ENCODE data around the gene FKBP1A.

FKBP1A gene

DNA sequence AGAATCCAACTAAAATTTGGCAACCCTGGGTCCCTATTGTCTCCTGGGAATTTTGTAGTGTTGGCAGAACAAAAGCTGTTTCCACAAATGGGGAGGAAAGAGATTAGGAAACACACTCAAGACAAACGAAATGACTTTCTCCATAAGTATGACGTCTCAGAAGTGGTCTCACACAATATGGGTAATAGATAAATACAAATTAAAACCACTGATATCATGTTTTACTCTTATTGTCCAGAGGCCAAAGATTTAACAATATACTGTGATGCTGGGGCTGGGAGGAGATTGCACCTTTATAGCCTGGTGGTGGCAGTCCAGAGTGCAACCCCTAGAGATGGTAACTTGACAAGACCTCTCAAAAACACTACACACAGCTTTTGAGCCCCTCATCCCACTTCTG lies 18.6 kb downstream of the FKBP1A start:
- no peak overlapping the region for H3K23ac ChIP-seq (ENCODE audit: low read length)
- no peak overlapping the region for H3K4ac ChIP-seq (ENCODE audit: low read depth, low read length)
- DNase-seq = no peak
- peaks cover 5% of the 10 kb centered on the region for H3K79me1 ChIP-seq (ENCODE audit: low read length)
- no peaks in the 10 kb centered on the region for H3K9me3 ChIP-seq (ENCODE audit: insufficient read depth, low read depth, low read length)
- H3K4me3 ChIP-seq (ENCODE audit: low read depth, low read length) = no peak overlapping the region
- no peak overlapping the region for H2BK120ac ChIP-seq (ENCODE audit: insufficient read depth, low read length, poor library complexity)
- no peak overlapping the region for H4K91ac ChIP-seq (ENCODE audit: low read depth, low read length)
- H3K18ac ChIP-seq (ENCODE audit: low read length) = no peak overlapping the region
- no peak overlapping the region for H4K8ac ChIP-seq (ENCODE audit: low read depth, low read length)
- H2BK5ac ChIP-seq (ENCODE audit: low read depth, low read length, poor library complexity) = no peak overlapping the region
- no peak overlapping the region for H3K9ac ChIP-seq (ENCODE audit: low read length)
- H2AFZ ChIP-seq (ENCODE audit: insufficient read depth, low read length, poor library complexity) = no peak overlapping the region
- H3K4me2 ChIP-seq (ENCODE audit: low read length) = no peak overlapping the region
- H3K36me3 ChIP-seq (ENCODE audit: control insufficient read depth in 1 of 2, insufficient read depth in 2 of 2, low read length in 2 of 2) = peaks cover 18 to 26% of the 10 kb centered on the region in 2 experiments
- no CpG with 5 or more reads among the region's 2 CpGs for WGBS (ENCODE audit: extremely low coverage, insufficient coverage, insufficient read length)
- H4K12ac ChIP-seq (ENCODE audit: low read depth, low read length) = no peak overlapping the region
- H3K27me3 ChIP-seq (ENCODE audit: insufficient read depth, low read length) = no peaks in the 10 kb centered on the region
- no peak overlapping the region for H2BK12ac ChIP-seq (ENCODE audit: low read length)
- H3K79me2 ChIP-seq (ENCODE audit: control insufficient read depth, insufficient read depth, low read length, poor library complexity) = peaks cover 6% of the 10 kb centered on the region
- H3K27ac ChIP-seq (ENCODE audit: low read depth, low read length) = no peak overlapping the region
- no peak overlapping the region for H2AK5ac ChIP-seq (ENCODE audit: low read length)
- H3K4me1 ChIP-seq (ENCODE audit: control insufficient read depth in 1 of 2, insufficient read depth in 2 of 2, low read length in 2 of 2) = peaks cover 16 to 23% of the 10 kb centered on the region in 2 experiments
- no peak overlapping the region for H3K14ac ChIP-seq (ENCODE audit: low read length)

GRCh38 chr20:1373614-1374013 lies 19.2 kb downstream of the FKBP1A start:
- Histone ChIP-seq H3K14ac (ENCODE audit: low read length) (no peak overlapping the region), H3K18ac (ENCODE audit: low read length) (no peak overlapping the region), H3K36me3 (ENCODE audit: control insufficient read depth in 1 of 2, insufficient read depth in 2 of 2, low read length in 2 of 2) (peaks cover 18 to 30% of the 10 kb centered on the region in 2 experiments), H3K4ac (ENCODE audit: low read depth, low read length) (no peak overlapping the region), H3K4me2 (ENCODE audit: low read length) (no peak overlapping the region), H2BK120ac (ENCODE audit: insufficient read depth, low read length, poor library complexity) (no peak overlapping the region), H3K4me3 (ENCODE audit: low read depth, low read length) (no peak overlapping the region), H3K79me2 (ENCODE audit: control insufficient read depth, insufficient read depth, low read length, poor library complexity) (peaks cover 4% of the 10 kb centered on the region), H3K9ac (ENCODE audit: low read length) (peak overlapping the region; percentile 38), H2AFZ (ENCODE audit: insufficient read depth, low read length, poor library complexity) (no peak overlapping the region), H3K4me1 (ENCODE audit: control insufficient read depth in 1 of 2, insufficient read depth in 2 of 2, low read length in 2 of 2) (peaks cover 16 to 22% of the 10 kb centered on the region in 2 experiments), H2AK5ac (ENCODE audit: low read length) (no peak overlapping the region), H2BK12ac (ENCODE audit: low read length) (no peak overlapping the region), H4K12ac (ENCODE audit: low read depth, low read length) (no peak overlapping the region), H3K23ac (ENCODE audit: low read length) (no peak overlapping the region), H4K8ac (ENCODE audit: low read depth, low read length) (no peak overlapping the region), H3K79me1 (ENCODE audit: low read length) (peaks cover 5% of the 10 kb centered on the region), H3K9me3 (ENCODE audit: insufficient read depth, low read depth, low read length) (no peaks in the 10 kb centered on the region), H3K27me3 (ENCODE audit: insufficient read depth, low read length) (no peaks in the 10 kb centered on the region), H4K91ac (ENCODE audit: low read depth, low read length) (no peak overlapping the region), H3K27ac (ENCODE audit: low read depth, low read length) (no peak overlapping the region), H2BK5ac (ENCODE audit: low read depth, low read length, poor library complexity) (no peak overlapping the region)
- no CpG with 5 or more reads among the region's 4 CpGs for WGBS (ENCODE audit: extremely low coverage, insufficient coverage, insufficient read length)
- no peak for DNase-seq

DNA sequence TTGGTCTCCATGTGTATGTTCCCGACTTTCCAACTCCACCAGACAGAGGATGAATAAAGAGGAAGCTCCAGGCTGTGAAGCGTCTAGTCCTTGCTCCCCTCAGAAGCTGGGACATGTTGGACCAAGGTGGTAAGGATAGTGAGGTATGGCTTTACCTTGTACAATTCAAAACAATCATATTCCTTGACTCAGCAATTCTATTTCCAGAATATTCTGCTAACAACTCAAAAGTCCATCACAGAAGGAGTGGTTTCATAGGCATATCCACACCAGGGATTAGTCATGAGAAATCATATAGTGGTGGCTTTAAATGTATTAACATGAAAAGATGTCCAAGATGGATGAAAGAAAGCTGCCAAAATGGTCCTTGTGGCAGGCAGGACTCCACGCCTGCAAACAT lies 19.8 kb downstream of the FKBP1A start:
- no peak overlapping the region for H3K18ac ChIP-seq (ENCODE audit: low read length)
- peaks cover 5% of the 10 kb centered on the region for H3K79me1 ChIP-seq (ENCODE audit: low read length)
- H3K36me3 ChIP-seq (ENCODE audit: control insufficient read depth in 1 of 2, insufficient read depth in 2 of 2, low read length in 2 of 2) = peaks cover 20 to 33% of the 10 kb centered on the region in 2 experiments
- no peak overlapping the region for H4K91ac ChIP-seq (ENCODE audit: low read depth, low read length)
- H2BK5ac ChIP-seq (ENCODE audit: low read depth, low read length, poor library complexity) = no peak overlapping the region
- H4K12ac ChIP-seq (ENCODE audit: low read depth, low read length) = no peak overlapping the region
- no peaks in the 10 kb centered on the region for H3K27me3 ChIP-seq (ENCODE audit: insufficient read depth, low read length)
- peaks cover 15 to 19% of the 10 kb centered on the region in 2 experiments for H3K4me1 ChIP-seq (ENCODE audit: control insufficient read depth in 1 of 2, insufficient read depth in 2 of 2, low read length in 2 of 2)
- H3K9me3 ChIP-seq (ENCODE audit: insufficient read depth, low read depth, low read length) = no peaks in the 10 kb centered on the region
- H3K14ac ChIP-seq (ENCODE audit: low read length) = no peak overlapping the region
- DNase-seq = no peak
- H3K4ac ChIP-seq (ENCODE audit: low read depth, low read length) = no peak overlapping the region
- no peak overlapping the region for H3K9ac ChIP-seq (ENCODE audit: low read length)
- no peak overlapping the region for H3K4me3 ChIP-seq (ENCODE audit: low read depth, low read length)
- H3K79me2 ChIP-seq (ENCODE audit: control insufficient read depth, insufficient read depth, low read length, poor library complexity) = peaks cover 4% of the 10 kb centered on the region
- no peak overlapping the region for H2AK5ac ChIP-seq (ENCODE audit: low read length)
- no peak overlapping the region for H2AFZ ChIP-seq (ENCODE audit: insufficient read depth, low read length, poor library complexity)
- H2BK120ac ChIP-seq (ENCODE audit: insufficient read depth, low read length, poor library complexity) = no peak overlapping the region
- H3K27ac ChIP-seq (ENCODE audit: low read depth, low read length) = no peak overlapping the region
- WGBS (ENCODE audit: extremely low coverage, insufficient coverage, insufficient read length) = no CpG with 5 or more reads among the region's 3 CpGs
- H3K23ac ChIP-seq (ENCODE audit: low read length) = no peak overlapping the region
- H4K8ac ChIP-seq (ENCODE audit: low read depth, low read length) = no peak overlapping the region
- no peak overlapping the region for H3K4me2 ChIP-seq (ENCODE audit: low read length)
- H2BK12ac ChIP-seq (ENCODE audit: low read length) = no peak overlapping the region

- no peak for DNase-seq
- Histone ChIP-seq H2BK120ac (ENCODE audit: insufficient read depth, low read length, poor library complexity) (no peak overlapping the region), H3K79me1 (ENCODE audit: low read length) (no peaks in the 10 kb centered on the region), H3K23ac (ENCODE audit: low read length) (no peak overlapping the region), H3K27me3 (ENCODE audit: insufficient read depth, low read length) (no peaks in the 10 kb centered on the region), H2AFZ (ENCODE audit: insufficient read depth, low read length, poor library complexity) (no peak overlapping the region), H3K4me1 (ENCODE audit: control insufficient read depth in 1 of 2, insufficient read depth in 2 of 2, low read length in 2 of 2) (peaks cover 6 to 9% of the 10 kb centered on the region in 2 experiments), H4K91ac (ENCODE audit: low read depth, low read length) (no peak overlapping the region), H3K4me2 (ENCODE audit: low read length) (no peak overlapping the region), H3K36me3 (ENCODE audit: control insufficient read depth in 1 of 2, insufficient read depth in 2 of 2, low read length in 2 of 2) (peaks cover 21 to 38% of the 10 kb centered on the region in 2 experiments), H2BK12ac (ENCODE audit: low read length) (no peak overlapping the region), H4K12ac (ENCODE audit: low read depth, low read length) (no peak overlapping the region), H3K18ac (ENCODE audit: low read length) (no peak overlapping the region), H3K79me2 (ENCODE audit: control insufficient read depth, insufficient read depth, low read length, poor library complexity) (no peaks in the 10 kb centered on the region), H3K9ac (ENCODE audit: low read length) (no peak overlapping the region), H3K4ac (ENCODE audit: low read depth, low read length) (peak overlapping the region; percentile 42), H4K8ac (ENCODE audit: low read depth, low read length) (no peak overlapping the region), H2BK5ac (ENCODE audit: low read depth, low read length, poor library complexity) (no peak overlapping the region), H3K4me3 (ENCODE audit: low read depth, low read length) (no peak overlapping the region), H2AK5ac (ENCODE audit: low read length) (no peak overlapping the region), H3K9me3 (ENCODE audit: insufficient read depth, low read depth, low read length) (peaks cover 2% of the 10 kb centered on the region), H3K27ac (ENCODE audit: low read depth, low read length) (no peak overlapping the region), H3K14ac (ENCODE audit: low read length) (no peak overlapping the region)
- no CpG with 5 or more reads among the region's 5 CpGs for WGBS (ENCODE audit: extremely low coverage, insufficient coverage, insufficient read length)
These were observed 20.9 kb downstream of the FKBP1A start for GRCh38 chr20:1371830-1372539.
